CD14-positive monocyte (primary cell): ENCODE results near the gene INPP4B. TPM values are rescaled to one million over a fixed set of nuclear protein-coding genes. Genes with fewer than 3 reads are reported as not detected.

Source experiments
- DNase-seq, 3 donors: peaks; one replicate each; pipeline ENCODE4 v3.0.0-alpha.2; 2011 to 2022
- H2AFZ ChIP-seq: 2 replicates; pipeline ENCODE4 v1.6.0; 2012; ENCODE audit warnings: mild to moderate bottlenecking, low read depth, low read length, inconsistent platforms; ENCODE audit not compliant: insufficient read depth, poor library complexity, severe bottlenecking
- H3K27ac ChIP-seq, 2 donors: 1 replicate in 1 of 2; 2 replicates in 1 of 2; pipeline ENCODE4 v1.5.1; 2012 to 2013; ENCODE audit warnings: low read length in 2 of 2, control low read depth in 1 of 2, inconsistent platforms in 1 of 2, low read depth in 1 of 2, mild to moderate bottlenecking in 1 of 2
- H3K27me3 ChIP-seq, 2 donors: one replicate each; pipeline versions ENCODE4 v1.6.0 to v1.6.1; 2011 to 2013; ENCODE audit warnings: low read length in 2 of 2; ENCODE audit not compliant: control insufficient read depth in 2 of 2, insufficient read depth in 2 of 2
- H3K36me3 ChIP-seq, 2 donors: replicated peaks in 1 of 2; 1 replicate in 1 of 2; 2 replicates in 1 of 2; pipeline versions ENCODE4 v1.5.1 to v1.6.1; 2012 to 2013; ENCODE audit warnings: low read length in 2 of 2, control low read depth in 1 of 2, inconsistent platforms in 1 of 2, mild to moderate bottlenecking in 1 of 2; ENCODE audit not compliant: insufficient read depth in 2 of 2, control insufficient read depth in 1 of 2
- H3K4me1 ChIP-seq, 2 donors: 1 replicate in 1 of 2; 2 replicates in 1 of 2; pipeline versions ENCODE4 v1.5.1 to v1.6.1; 2012 to 2013; ENCODE audit warnings: low read length in 2 of 2, control low read depth in 1 of 2, inconsistent platforms in 1 of 2, mild to moderate bottlenecking in 1 of 2, moderate library complexity in 1 of 2; ENCODE audit not compliant: insufficient read depth in 2 of 2, control insufficient read depth in 1 of 2
- H3K4me2 ChIP-seq: replicated peaks from 2 replicates; pipeline ENCODE3; 2012; ENCODE audit warnings: low read length, moderate library complexity, mild to moderate bottlenecking; ENCODE audit not compliant: poor library complexity, severe bottlenecking; ENCODE audit errors: extremely low read depth
- H3K4me3 ChIP-seq, 3 experiments: fragments of 200-600 bp in 1 of 3; sonication (generic) in 1 of 3; replicated peaks in 1 of 3; 1 replicate in 2 of 3; 2 replicates in 1 of 3; pipeline ENCODE4 v1.5.1; 2011 to 2013; ENCODE audit warnings: low read length in 3 of 3, mild to moderate bottlenecking in 3 of 3, control low read depth in 2 of 3, low read depth in 2 of 3, inconsistent platforms in 1 of 3, moderate library complexity in 1 of 3
- H3K79me2 ChIP-seq: 2 replicates; pipeline ENCODE4 v1.6.0; 2012; ENCODE audit warnings: mild to moderate bottlenecking, control low read depth, inconsistent platforms, low read length, moderate library complexity; ENCODE audit not compliant: insufficient read depth
- H3K9ac ChIP-seq: 2 replicates; pipeline ENCODE4 v1.6.0; 2017; ENCODE audit warnings: low read length, mild to moderate bottlenecking; ENCODE audit not compliant: insufficient read depth, poor library complexity, severe bottlenecking
- H3K9me3 ChIP-seq, 2 donors: replicated peaks in 1 of 2; 1 replicate in 1 of 2; 2 replicates in 1 of 2; pipeline versions ENCODE4 v1.5.1 to v1.6.1; 2012 to 2013; ENCODE audit warnings: low read length in 2 of 2, control low read depth in 1 of 2; ENCODE audit not compliant: control insufficient read depth in 1 of 2, insufficient read depth in 1 of 2
- H4K20me1 ChIP-seq: 2 replicates; pipeline ENCODE4 v1.6.0; 2012; ENCODE audit warnings: mild to moderate bottlenecking, low read length, control low read depth, moderate library complexity; ENCODE audit not compliant: insufficient read depth
- H3K27ac Mint-ChIP-seq, 7 donors: one replicate each; pipeline ENCODE4 v1.8.0; 2020; ENCODE audit warnings: mild to moderate bottlenecking in 7 of 7, mixed read lengths in 7 of 7, moderate library complexity in 6 of 7, inconsistent platforms in 2 of 7
- H3K27me3 Mint-ChIP-seq, 3 donors: one replicate each; pipeline ENCODE4 v1.8.0; 2021 to 2022; ENCODE audit warnings: low read depth in 3 of 3, mild to moderate bottlenecking in 3 of 3, mixed read lengths in 3 of 3, moderate library complexity in 3 of 3, inconsistent platforms in 1 of 3
- H3K36me3 Mint-ChIP-seq, 2 donors: one replicate each; pipeline ENCODE4 v1.8.0; 2020; ENCODE audit warnings: mixed read lengths in 2 of 2, inconsistent platforms in 1 of 2, mild to moderate bottlenecking in 1 of 2
- H3K4me1 Mint-ChIP-seq: one replicate; pipeline ENCODE4 v1.8.0; 2020; ENCODE audit warnings: mild to moderate bottlenecking, mixed read lengths
- H3K4me3 Mint-ChIP-seq, 2 donors: one replicate each; pipeline ENCODE4 v1.8.0; 2020; ENCODE audit warnings: mild to moderate bottlenecking in 2 of 2, mixed read lengths in 2 of 2, moderate library complexity in 1 of 2
- H3K9me3 Mint-ChIP-seq, 7 donors: one replicate each; pipeline ENCODE4 v1.8.0; 2020 to 2022; ENCODE audit warnings: mixed read lengths in 7 of 7, mild to moderate bottlenecking in 6 of 7, moderate library complexity in 6 of 7, inconsistent platforms in 2 of 7
- WGBS: methylation state at CpG from one replicate; pipeline ENCODE4 v1.1.5; 2013; ENCODE audit warnings: missing lambda C conversion rate; ENCODE audit not compliant: insufficient coverage; 5-methylcytosine and 5-hydroxymethylcytosine counted together
- intact Hi-C, 2 donors: fragments of 100-400 bp; cut with micrococcal nuclease; formaldehyde crosslinking; loops; one replicate each; pipeline versions ENCODE4 v1.15.0 to v1.15.1; 2023
- polyA plus RNA-seq, 3 donors: library from polyadenylated mRNA; depleted of rRNA in 1 of 3; unstranded in 2 of 3; stranded (reverse) in 1 of 3; fragments of 300-500 nt in 2 of 3; fragments of >200 nt in 1 of 3; fragmentation: Illumina TruSeq in 2 of 3; gene quantifications; 1 replicate in 2 of 3; 2 replicates in 1 of 3; pipeline ENCODE4 v1.2.3, GENCODE V29; 2012 to 2021
- TF ChIP-seq, protein P1 (sequence below): fragments of 200-600 bp; IDR thresholded peaks from one replicate; pipeline ENCODE4 v1.8.0; 2022; ENCODE audit warnings: antibody characterized with exemption, mild to moderate bottlenecking

The INPP4B gene
- polyA plus RNA-seq, 3 donors, result 0.13 to 0.38 (median 0.22) TPM

DNA sequence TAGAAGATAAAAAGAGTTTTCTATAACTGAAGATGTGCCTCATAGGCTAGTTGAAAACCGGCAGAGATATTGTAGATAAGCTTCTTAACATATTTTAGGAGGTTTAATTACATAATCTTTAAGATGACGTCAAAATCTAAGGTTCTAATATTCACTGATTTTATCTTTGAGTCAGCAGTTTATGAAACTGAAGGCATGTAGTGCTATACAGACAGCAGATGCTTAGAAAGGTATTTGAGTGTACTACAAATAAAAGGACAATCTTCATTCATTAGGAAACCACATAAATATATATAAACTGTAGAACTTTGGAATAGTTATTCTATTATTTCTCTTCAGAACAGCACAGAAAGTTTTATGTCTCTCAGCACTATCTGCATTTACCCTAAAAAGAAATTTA lies 704.9 kb downstream of the INPP4B start:
- Histone ChIP-seq H2AFZ (no peak overlapping the region), H3K36me3 (no peaks in the 10 kb centered on the region), H3K27me3 (no peaks in the 10 kb centered on the region), H3K4me3 (no peak overlapping the region), H3K4me2 (no peak overlapping the region), H3K9me3 (peaks cover 0 to 1% of the 10 kb centered on the region in 2 donors), H4K20me1 (no peaks in the 10 kb centered on the region), H3K79me2 (no peaks in the 10 kb centered on the region), H3K9ac (no peak overlapping the region), H3K27ac (no peak overlapping the region), H3K4me1 (no peaks in the 10 kb centered on the region)
- DNase-seq, result no peak
- no peak overlapping the region for H3K27ac Mint-ChIP-seq
- H3K4me3 Mint-ChIP-seq, result no peak overlapping the region
- H3K27me3 Mint-ChIP-seq, result no peaks in the 10 kb centered on the region
- intact Hi-C loops, result no loop called here
- TF ChIP-seq, protein P1, sequence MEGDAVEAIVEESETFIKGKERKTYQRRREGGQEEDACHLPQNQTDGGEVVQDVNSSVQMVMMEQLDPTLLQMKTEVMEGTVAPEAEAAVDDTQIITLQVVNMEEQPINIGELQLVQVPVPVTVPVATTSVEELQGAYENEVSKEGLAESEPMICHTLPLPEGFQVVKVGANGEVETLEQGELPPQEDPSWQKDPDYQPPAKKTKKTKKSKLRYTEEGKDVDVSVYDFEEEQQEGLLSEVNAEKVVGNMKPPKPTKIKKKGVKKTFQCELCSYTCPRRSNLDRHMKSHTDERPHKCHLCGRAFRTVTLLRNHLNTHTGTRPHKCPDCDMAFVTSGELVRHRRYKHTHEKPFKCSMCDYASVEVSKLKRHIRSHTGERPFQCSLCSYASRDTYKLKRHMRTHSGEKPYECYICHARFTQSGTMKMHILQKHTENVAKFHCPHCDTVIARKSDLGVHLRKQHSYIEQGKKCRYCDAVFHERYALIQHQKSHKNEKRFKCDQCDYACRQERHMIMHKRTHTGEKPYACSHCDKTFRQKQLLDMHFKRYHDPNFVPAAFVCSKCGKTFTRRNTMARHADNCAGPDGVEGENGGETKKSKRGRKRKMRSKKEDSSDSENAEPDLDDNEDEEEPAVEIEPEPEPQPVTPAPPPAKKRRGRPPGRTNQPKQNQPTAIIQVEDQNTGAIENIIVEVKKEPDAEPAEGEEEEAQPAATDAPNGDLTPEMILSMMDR, result no peak
- no peaks in the 10 kb centered on the region for H3K4me1 Mint-ChIP-seq
- no CpG with 5 or more reads among the region's 2 CpGs for WGBS
- H3K9me3 Mint-ChIP-seq, result peaks cover 0 to 6% (median 3%) of the 10 kb centered on the region in 7 donors
- no peaks in the 10 kb centered on the region for H3K36me3 Mint-ChIP-seq

DNA sequence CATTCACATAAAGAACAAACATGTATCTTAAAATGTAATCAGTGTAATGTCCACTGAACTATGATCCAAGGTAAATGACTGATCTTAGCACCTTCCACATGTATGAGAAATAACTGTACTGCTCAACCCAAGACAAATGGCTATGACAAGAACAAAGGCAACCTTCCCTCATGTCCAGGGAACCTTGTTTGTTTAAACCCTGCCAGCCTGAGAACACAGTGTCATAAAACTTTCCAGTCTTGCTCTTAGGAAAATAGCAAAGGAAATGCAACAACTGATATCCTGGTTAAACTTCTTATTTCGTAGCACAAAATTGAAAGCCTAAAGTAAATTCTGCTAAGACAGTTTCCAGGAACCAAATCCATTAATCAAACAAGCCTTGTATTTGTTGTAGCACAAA lies 715.4 kb downstream of the INPP4B start:
- H3K9ac ChIP-seq, result no peak overlapping the region
- no peak for DNase-seq
- no peaks in the 10 kb centered on the region for H3K79me2 ChIP-seq
- Mint-ChIP-seq H3K27me3 (peaks cover 0 to 1% (median 0%) of the 10 kb centered on the region in 3 donors), H3K36me3 (no peaks in the 10 kb centered on the region), H3K4me3 (no peak overlapping the region), H3K4me1 (no peaks in the 10 kb centered on the region), H3K9me3 (peaks cover 0 to 3% (median 0%) of the 10 kb centered on the region in 7 donors), H3K27ac (no peak overlapping the region)
- H3K27me3 ChIP-seq, result no peaks in the 10 kb centered on the region
- WGBS, result no CpG with 5 or more reads among the region's 1 CpG
- H3K4me2 ChIP-seq, result no peak overlapping the region
- H4K20me1 ChIP-seq, result no peaks in the 10 kb centered on the region
- H3K9me3 ChIP-seq, result no peaks in the 10 kb centered on the region
- no peak overlapping the region for H3K4me3 ChIP-seq
- H3K4me1 ChIP-seq, result no peaks in the 10 kb centered on the region
- no peaks in the 10 kb centered on the region for H3K36me3 ChIP-seq
- TF ChIP-seq, protein P1, result no peak
- H2AFZ ChIP-seq, result no peak overlapping the region
- H3K27ac ChIP-seq, result no peak overlapping the region
- intact Hi-C loops, result no loop called here
